OCI-LY1 (cell line): ENCODE results near the gene ZXDC.

Experiments
- H2AFZ ChIP-seq: fragments of 200-600 bp; sonication (generic), shearing (Covaris generic); 2 replicates; pipeline ENCODE4 v1.6.0; 2014; ENCODE audit warnings: antibody characterized with exemption, mild to moderate bottlenecking, low read length
- H3F3A ChIP-seq: fragments of 200-600 bp; sonication (generic), shearing (Covaris generic); 2 replicates; pipeline ENCODE4 v1.6.0; 2014; ENCODE audit warnings: mild to moderate bottlenecking, antibody characterized with exemption, low read length, moderate library complexity; ENCODE audit not compliant: insufficient read depth
- H3K27ac ChIP-seq: fragments of 200-600 bp; sonication (generic); 2 replicates; pipeline ENCODE4 v1.5.1; 2014; ENCODE audit warnings: low read length, mixed run types, mild to moderate bottlenecking, low read depth; ENCODE audit not compliant: poor library complexity, severe bottlenecking
- H3K27me3 ChIP-seq: fragments of 200-600 bp; sonication (generic); 2 replicates; pipeline ENCODE4 v1.6.0; 2014; ENCODE audit warnings: antibody characterized with exemption, mild to moderate bottlenecking, low read length, moderate library complexity; ENCODE audit not compliant: insufficient read depth
- H3K36me3 ChIP-seq: fragments of 200-600 bp; sonication (generic); 2 replicates; pipeline ENCODE4 v1.6.1; 2014; ENCODE audit warnings: mild to moderate bottlenecking, antibody characterized with exemption, low read length, moderate library complexity, mixed read lengths; ENCODE audit not compliant: insufficient read depth
- H3K4me1 ChIP-seq: fragments of 200-600 bp; sonication (generic); 2 replicates; pipeline ENCODE4 v1.5.1; 2014; ENCODE audit warnings: mild to moderate bottlenecking, low read length, moderate library complexity; ENCODE audit not compliant: insufficient read depth, severe bottlenecking
- H3K4me2 ChIP-seq: fragments of 200-600 bp; sonication (generic), shearing (Covaris generic); 2 replicates; pipeline ENCODE4 v1.6.1; 2014; ENCODE audit warnings: low read length
- H3K4me3 ChIP-seq: fragments of 200-600 bp; sonication (generic); 2 replicates; pipeline ENCODE4 v1.5.1; 2014; ENCODE audit warnings: low read length, low read depth, mild to moderate bottlenecking, mixed read lengths; ENCODE audit not compliant: poor library complexity, severe bottlenecking
- H3K79me2 ChIP-seq: fragments of 200-600 bp; shearing (Covaris generic); 2 replicates; pipeline ENCODE4 v1.6.1; 2016; ENCODE audit warnings: mixed run types, low read length, mixed read lengths; ENCODE audit not compliant: insufficient read depth
- H3K9ac ChIP-seq: fragments of 200-600 bp; sonication (generic), shearing (Covaris generic); 2 replicates; pipeline ENCODE4 v1.6.1; 2014; ENCODE audit warnings: mild to moderate bottlenecking, low read length, mixed read lengths
- H3K9me2 ChIP-seq: fragments of 200-600 bp; sonication (generic), shearing (Covaris generic); 2 replicates; pipeline ENCODE4 v1.6.1; 2014; ENCODE audit warnings: low read depth, mild to moderate bottlenecking, low read length, mixed read lengths
- H3K9me3 ChIP-seq: fragments of 200-600 bp; shearing (Covaris generic); 2 replicates; pipeline ENCODE4 v1.6.1; 2014; ENCODE audit warnings: low read length, mixed read lengths
- H4K20me1 ChIP-seq: fragments of 200-600 bp; sonication (generic), shearing (Covaris generic); 2 replicates; pipeline ENCODE4 v1.6.0; 2016; ENCODE audit warnings: mild to moderate bottlenecking, low read length; ENCODE audit not compliant: insufficient read depth
- EZH2 ChIP-seq: fragments of 200-600 bp; sonication (generic), shearing (Covaris generic); IDR thresholded peaks from 2 replicates; pipeline ENCODE4 v1.8.0; 2017; ENCODE audit warnings: borderline replicate concordance, mixed run types, mild to moderate bottlenecking, antibody characterized with exemption, low read length, moderate library complexity, mixed read lengths
- TF ChIP-seq, protein P1 (sequence below): fragments of 200-600 bp; sonication (generic), shearing (Covaris generic); IDR thresholded peaks from 2 replicates; pipeline ENCODE4 v1.5.1; 2017; ENCODE audit warnings: mild to moderate bottlenecking, antibody characterized with exemption, low read length, moderate library complexity, mixed read lengths

Gene ZXDC

GRCh38 chr3:126434264-126434590 is 41.5 kb downstream of the ZXDC start:
- no peaks in the 10 kb centered on the region for H3F3A ChIP-seq
- TF ChIP-seq, protein P1, sequence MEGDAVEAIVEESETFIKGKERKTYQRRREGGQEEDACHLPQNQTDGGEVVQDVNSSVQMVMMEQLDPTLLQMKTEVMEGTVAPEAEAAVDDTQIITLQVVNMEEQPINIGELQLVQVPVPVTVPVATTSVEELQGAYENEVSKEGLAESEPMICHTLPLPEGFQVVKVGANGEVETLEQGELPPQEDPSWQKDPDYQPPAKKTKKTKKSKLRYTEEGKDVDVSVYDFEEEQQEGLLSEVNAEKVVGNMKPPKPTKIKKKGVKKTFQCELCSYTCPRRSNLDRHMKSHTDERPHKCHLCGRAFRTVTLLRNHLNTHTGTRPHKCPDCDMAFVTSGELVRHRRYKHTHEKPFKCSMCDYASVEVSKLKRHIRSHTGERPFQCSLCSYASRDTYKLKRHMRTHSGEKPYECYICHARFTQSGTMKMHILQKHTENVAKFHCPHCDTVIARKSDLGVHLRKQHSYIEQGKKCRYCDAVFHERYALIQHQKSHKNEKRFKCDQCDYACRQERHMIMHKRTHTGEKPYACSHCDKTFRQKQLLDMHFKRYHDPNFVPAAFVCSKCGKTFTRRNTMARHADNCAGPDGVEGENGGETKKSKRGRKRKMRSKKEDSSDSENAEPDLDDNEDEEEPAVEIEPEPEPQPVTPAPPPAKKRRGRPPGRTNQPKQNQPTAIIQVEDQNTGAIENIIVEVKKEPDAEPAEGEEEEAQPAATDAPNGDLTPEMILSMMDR, result no peak
- TF ChIP-seq EZH2, result no peak
- no peaks in the 10 kb centered on the region for H3K27me3 ChIP-seq

DNA sequence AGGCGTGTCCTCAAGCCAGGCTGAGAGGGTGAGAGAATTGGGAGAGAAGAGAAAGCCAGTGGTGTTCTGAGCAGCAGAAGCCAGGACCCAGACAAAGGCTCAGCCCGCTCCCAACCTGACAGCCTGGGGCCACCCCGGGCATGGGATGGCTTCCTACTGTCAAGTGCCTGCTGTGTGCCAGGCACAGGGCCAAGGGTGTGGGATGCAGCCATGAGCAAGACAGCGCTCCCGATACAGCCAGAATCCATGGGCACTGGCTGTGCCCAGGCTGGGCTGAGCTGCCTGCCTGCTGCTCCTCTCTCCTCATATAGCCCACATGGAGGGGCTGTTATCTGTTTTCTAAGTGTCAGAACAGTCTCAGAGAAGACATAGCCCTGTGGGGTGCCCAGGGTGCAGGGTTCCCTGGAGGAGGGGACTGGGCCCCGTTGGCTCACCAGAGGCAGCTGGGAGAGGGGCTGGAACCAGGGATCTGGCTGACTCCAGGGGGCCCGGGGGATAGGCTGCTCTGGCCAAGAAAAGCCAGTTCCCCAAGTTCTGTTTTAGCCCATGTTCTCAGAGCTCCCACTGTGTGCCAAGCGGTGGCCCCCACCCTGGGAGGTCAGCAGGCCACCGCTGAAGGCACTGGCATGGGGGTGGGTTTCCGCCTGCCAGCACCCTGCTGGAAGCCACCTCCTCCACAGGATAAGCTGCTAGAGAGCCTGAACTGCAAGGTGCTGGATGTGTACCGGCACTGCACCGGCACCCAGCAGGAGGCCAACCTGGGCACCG is 42.0 kb downstream of the ZXDC start:
- Histone ChIP-seq H3K79me2 (no peaks in the 10 kb centered on the region), H4K20me1 (no peaks in the 10 kb centered on the region), H3K27me3 (no peaks in the 10 kb centered on the region), H3K9ac (no peak overlapping the region), H3K36me3 (peaks cover 7% of the 10 kb centered on the region; the same call in 1 of the 2 replicates), H3K27ac (no peak overlapping the region), H3K9me2 (no peaks in the 10 kb centered on the region), H3K4me2 (no peak overlapping the region), H3K4me3 (no peak overlapping the region), H3K9me3 (no peaks in the 10 kb centered on the region), H2AFZ (no peak overlapping the region), H3F3A (no peaks in the 10 kb centered on the region), H3K4me1 (no peaks in the 10 kb centered on the region)
- TF ChIP-seq, protein P1, result no peak
- TF ChIP-seq EZH2, result no peak

More at GRCh38 chr3:126434264-126434590, 41.5 kb downstream of the ZXDC start:
- H3K4me2 ChIP-seq, result no peak overlapping the region
- no peaks in the 10 kb centered on the region for H4K20me1 ChIP-seq
- no peaks in the 10 kb centered on the region for H3K79me2 ChIP-seq
- no peak overlapping the region for H3K4me3 ChIP-seq
- H3K27ac ChIP-seq, result no peak overlapping the region
- H2AFZ ChIP-seq, result no peak overlapping the region
- no peak overlapping the region for H3K9ac ChIP-seq
- no peaks in the 10 kb centered on the region for H3K9me2 ChIP-seq
- H3K36me3 ChIP-seq, result peaks cover 7% of the 10 kb centered on the region; the same call in 1 of the 2 replicates
- H3K9me3 ChIP-seq, result no peaks in the 10 kb centered on the region
- no peaks in the 10 kb centered on the region for H3K4me1 ChIP-seq

GRCh38 chr3:126433105-126433430 is 42.6 kb downstream of the ZXDC start:
- Histone ChIP-seq H3K4me2 (no peak overlapping the region), H3K4me3 (no peak overlapping the region), H4K20me1 (no peaks in the 10 kb centered on the region), H3K4me1 (no peaks in the 10 kb centered on the region), H3K36me3 (peaks cover 5% of the 10 kb centered on the region; the same call in 1 of the 2 replicates), H3K27me3 (no peaks in the 10 kb centered on the region), H3K79me2 (no peaks in the 10 kb centered on the region), H3K9me2 (no peaks in the 10 kb centered on the region), H3K9ac (no peak overlapping the region), H2AFZ (no peak overlapping the region), H3F3A (no peaks in the 10 kb centered on the region), H3K27ac (no peak overlapping the region), H3K9me3 (no peaks in the 10 kb centered on the region)
- TF ChIP-seq, protein P1, result no peak
- TF ChIP-seq EZH2, result no peak
